Skeletal muscle cell (primary cell): ENCODE measurements around the gene STK11.
"Not testable (repeated sequence)": the region's sequence is repeated elsewhere in the genome, so short reads cannot be mapped to it uniquely, and the experiment has no call there.

Source experiments
- DNase-seq: peaks from one replicate; pipeline ENCODE4 v3.0.0-alpha.2; 2010; ENCODE audit warnings: low read depth
- H3K4me3 ChIP-seq: 2 replicates; pipeline ENCODE4 v1.5.1; 2011; ENCODE audit warnings: low read depth, mild to moderate bottlenecking, control low read depth, low read length, moderate library complexity

The STK11 gene

GRCh38 chr19:1168572-1169410, 36.8 kb upstream of the STK11 start:
- no peak overlapping the region for H3K4me3 ChIP-seq
- DNase-seq: no peak

DNA sequence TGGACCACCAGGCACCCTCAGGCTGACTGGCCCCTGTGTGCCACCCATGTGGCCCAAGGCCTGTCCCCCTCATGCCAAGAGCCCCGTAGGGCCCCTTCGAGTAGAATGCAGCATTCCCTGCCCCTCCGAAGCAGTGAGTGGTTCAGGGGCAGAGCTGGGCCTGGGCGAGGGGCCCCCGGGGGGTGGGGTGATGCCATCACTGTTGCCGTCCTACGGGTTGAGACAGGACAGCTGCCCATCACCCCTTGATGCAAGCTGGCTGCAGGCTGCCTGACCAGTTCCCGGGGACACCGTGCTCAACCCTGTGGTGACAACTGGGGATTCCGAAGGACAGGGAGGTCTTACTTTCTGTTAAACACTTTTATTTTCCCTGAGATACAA, 36.2 kb upstream of the STK11 start:
- no peak for DNase-seq
- H3K4me3 ChIP-seq: no peak overlapping the region

- no peak overlapping the region for H3K4me3 ChIP-seq
- peak; percentile 20 for DNase-seq
These were observed 35.4 kb upstream of the STK11 start for GRCh38 chr19:1169921-1170885.

DNA sequence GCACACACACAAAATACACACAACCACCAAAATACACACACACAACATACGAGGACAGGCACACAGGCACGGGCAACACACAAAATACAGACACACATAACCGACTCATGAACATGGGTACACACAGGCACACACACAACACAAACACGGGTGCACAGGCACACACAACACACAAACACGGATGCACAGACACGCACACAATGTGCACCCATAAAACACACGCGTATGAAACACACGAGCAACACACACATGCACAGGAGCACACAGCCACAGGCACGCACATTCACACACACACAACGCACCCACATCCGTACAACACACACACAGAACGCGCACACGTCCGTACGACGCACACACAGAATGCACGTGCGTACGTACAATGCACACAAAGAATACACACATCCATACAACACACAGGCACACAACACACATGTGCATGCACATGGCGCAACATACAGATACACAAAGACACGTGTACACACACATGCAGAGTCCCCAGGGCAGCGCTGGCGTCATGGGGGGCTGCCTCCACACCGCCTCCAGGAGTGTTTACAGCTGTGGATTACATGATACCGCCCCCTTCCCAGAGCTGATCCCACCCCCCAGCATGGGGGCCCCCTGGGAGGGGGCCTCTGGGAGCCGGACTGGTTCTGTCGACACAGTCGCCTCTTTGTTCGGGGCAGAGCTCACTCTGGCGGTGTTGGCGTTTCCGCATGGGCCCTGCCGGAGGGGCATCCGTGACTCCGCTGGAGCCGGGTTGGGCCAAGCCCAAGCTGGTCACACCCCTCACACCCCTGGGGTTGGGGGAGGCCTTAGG, 34.4 kb upstream of the STK11 start:
- H3K4me3 ChIP-seq: peak overlapping the region; percentile 15
- no peak for DNase-seq

DNA sequence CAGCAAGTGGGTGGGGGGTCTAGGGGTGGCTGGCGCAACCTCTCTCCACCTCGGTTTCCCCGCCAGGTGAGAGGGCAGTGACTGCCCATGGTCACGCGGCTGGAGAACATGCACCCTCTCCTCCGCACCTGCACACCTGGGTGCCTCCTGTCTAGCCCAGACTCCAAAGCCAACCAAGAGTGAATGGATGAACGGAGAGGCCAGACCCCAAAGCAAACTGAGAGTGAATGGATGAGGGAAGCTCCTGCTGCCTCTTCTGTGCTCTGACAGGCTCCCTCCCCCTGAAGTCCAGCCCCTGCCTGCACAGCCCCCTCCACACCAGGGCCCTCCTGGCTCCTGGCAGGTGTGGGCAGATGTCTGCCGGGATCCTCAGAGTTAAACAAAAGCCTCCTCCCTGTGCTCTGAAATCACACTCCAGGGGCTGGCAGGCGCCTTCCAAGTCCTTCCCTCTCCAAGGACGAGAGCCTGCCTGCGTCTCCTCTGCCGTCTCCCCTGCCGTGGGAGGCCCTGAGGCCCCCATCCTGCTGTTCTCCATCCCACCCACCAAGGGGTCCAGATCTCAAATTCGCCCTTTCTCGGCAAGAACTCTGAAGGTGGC, 33.7 kb upstream of the STK11 start:
- peak overlapping the region; percentile 80 for H3K4me3 ChIP-seq
- no peak for DNase-seq

GRCh38 chr19:1172353-1173158, 33.0 kb upstream of the STK11 start:
- DNase-seq: no peak
- peak overlapping the region; percentile 80 for H3K4me3 ChIP-seq

DNA sequence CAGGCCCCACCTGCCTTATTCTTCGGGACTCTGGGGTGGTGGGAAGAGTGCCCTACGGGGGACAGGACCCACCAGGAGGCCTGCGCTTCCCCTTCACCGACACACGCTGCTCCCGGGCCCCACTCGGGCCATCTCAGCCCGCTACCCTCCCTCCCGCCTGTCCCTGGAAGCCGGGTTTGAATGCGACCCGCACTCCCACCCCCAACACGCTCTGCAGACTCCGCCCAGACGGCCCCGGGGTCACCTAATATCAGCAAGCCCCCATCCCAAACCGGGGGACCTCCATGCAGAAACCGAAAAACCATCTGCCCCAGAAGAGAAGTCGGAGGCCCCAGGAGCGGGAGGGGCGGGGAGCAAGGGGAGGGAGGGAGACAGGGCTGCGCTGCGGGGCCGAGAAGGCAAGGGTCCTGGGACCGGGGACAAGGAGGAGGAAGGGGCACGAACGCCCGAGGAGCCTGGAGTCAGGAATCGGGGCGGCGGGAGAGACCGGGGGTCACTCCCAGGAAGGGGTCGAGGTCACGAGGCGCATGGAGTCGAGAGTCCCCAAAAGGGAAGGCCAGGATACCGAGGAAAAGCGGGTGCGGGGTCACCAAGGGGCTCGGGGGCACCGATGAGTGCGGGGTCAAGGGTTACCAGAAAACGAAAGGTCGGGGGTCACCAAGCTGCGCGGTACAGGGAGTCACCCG, 32.3 kb upstream of the STK11 start:
- no peak for DNase-seq
- H3K4me3 ChIP-seq: peak overlapping the region; percentile 80

- DNase-seq: peak; percentile 36
- H3K4me3 ChIP-seq: peak within 1 kb of the TSS; percentile 80
These were observed 31.5 kb upstream of the STK11 start, which contains the start of gene SBNO2 for GRCh38 chr19:1173845-1174809. Gene SBNO2, minus strand, starts transcription at chr19:1174268. Its CDS starts 19,992 bp downstream, at chr19:1154276.

- peak; percentile 85 for DNase-seq
- H3K4me3 ChIP-seq: no peak overlapping the region
These were observed 28.1 kb upstream of the STK11 start for GRCh38 chr19:1177322-1178114.

GRCh38 chr19:1181606-1182005, 24.0 kb upstream of the STK11 start:
- DNase-seq: no peak
- no peak overlapping the region for H3K4me3 ChIP-seq

DNA sequence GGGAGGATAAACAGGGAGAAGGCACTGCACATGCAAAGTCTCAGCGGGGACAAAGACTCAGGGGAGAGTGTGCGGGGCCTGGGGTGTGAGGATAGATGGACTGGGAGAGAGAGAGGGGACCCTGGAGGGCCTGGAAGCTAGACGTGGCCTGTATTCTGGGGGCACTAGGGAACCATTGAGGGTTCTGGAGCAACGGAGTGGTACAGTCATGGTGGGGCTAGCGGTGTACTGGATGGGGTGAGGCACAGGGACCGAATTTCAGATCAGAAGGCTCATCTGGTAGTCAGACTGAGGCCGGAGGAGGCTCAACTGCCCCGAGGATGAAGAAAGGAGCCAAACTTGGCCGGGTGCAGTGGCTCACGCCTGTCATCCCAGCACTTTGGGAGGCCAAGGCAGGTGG, 23.5 kb upstream of the STK11 start:
- DNase-seq: no peak
- no peak overlapping the region for H3K4me3 ChIP-seq

DNA sequence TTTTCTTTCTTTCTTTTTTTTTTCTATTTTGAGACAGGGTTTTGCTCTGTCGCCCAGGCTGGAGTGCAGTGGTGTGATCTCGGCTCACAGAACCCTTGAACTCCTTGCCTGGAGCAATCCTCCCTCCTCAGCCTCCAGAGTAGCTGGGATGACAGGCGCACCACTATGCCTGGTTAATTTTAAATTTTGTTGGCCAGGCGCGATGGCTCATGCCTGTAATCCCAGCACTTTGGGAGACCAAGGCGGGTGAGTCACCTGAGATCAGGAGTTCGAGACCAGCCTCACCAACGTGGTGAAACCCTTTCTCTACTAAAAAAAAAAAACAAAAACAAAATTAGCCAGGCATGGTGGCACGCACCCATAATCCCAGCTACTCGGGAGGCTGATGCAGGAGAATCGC, 22.9 kb upstream of the STK11 start:
- DNase-seq: no peak
- no peak overlapping the region for H3K4me3 ChIP-seq

- no peak for DNase-seq
- H3K4me3 ChIP-seq: no peak overlapping the region
These were observed 21.9 kb upstream of the STK11 start for GRCh38 chr19:1183543-1184172.

DNA sequence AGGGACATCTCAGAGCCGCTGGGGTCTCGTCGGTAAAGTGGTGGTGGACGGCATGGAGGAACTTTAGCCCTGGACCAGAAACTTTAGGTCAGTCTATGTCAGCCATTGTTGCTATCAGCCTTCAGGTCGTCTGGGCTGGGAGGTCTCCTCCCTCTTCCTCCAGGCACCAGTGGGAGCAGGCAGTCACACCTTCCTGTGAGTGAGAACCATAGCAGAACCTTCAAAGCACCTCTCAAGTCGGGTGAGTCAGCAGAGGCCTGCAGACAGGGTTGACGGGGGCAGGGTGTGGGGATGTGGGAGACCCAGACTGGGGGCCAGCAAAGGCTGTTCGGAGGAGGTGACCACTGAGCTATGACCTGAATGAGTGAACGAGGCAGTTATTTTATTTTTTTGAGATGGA, 16.2 kb upstream of the STK11 start:
- DNase-seq: no peak
- no peak overlapping the region for H3K4me3 ChIP-seq

- H3K4me3 ChIP-seq: no peak overlapping the region
- no peak for DNase-seq
These were observed 6.0 kb upstream of the STK11 start for GRCh38 chr19:1199531-1199930.

DNA sequence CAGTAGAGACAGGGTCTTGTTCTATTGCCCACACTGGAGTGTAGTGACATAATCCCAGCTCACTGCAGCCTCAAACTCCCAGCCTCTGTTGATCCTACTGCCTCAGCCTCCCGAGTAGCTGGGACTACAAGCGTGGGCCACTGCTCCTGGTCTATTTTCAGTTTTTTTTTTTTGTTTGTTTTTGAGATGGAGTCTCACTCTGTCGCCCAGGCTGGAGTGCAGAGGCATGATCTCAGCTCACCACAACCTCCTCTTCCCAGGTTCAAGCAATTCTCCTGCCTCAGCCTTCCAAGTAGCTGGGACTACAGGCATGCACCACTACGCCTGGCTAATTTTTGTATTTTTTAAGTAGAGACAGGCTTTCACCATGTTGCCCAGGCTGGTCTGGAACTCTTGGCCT, 5.0 kb upstream of the STK11 start:
- DNase-seq, H3K4me3 ChIP-seq: not testable (repeated sequence)
